ENCODE measurements around the gene DEAF1.

- TF ChIP-seq CTCF (IDR thresholded peaks at IDR 0.05; ENCODE audit: insufficient read depth, low read depth, low read length) (no peak), EZH2 (IDR thresholded peaks at IDR 0.05; ENCODE audit: insufficient read depth, low read length) (no peak)
Observed at GRCh38 chr11:656426-656825, 38.6 kb downstream of the DEAF1 start.

Measured in astrocyte (in vitro differentiated cells and primary cell).